BE2C (cell line): ENCODE data around the gene GPM6B.
"Not testable (repeated sequence)": the region's sequence is repeated elsewhere in the genome, so short reads cannot be mapped to it uniquely, and the experiment has no call there.

Experiments
- DNase-seq: peaks from one replicate; pipeline ENCODE4 v3.0.0-alpha.2; 2020
- H3K27me3 ChIP-seq: fragments of 250-450 bp; sonication (Bioruptor Pico); 2 replicates; pipeline ENCODE4 v1.5.1; 2020; ENCODE audit warnings: mild to moderate bottlenecking
- H3K36me3 ChIP-seq: fragments of 250-450 bp; sonication (Bioruptor Pico); 2 replicates; pipeline ENCODE4 v1.5.1; 2020; ENCODE audit warnings: mild to moderate bottlenecking
- H3K4me1 ChIP-seq: fragments of 250-450 bp; sonication (Bioruptor Pico); 2 replicates; pipeline ENCODE4 v1.5.1; 2020
- H3K4me3 ChIP-seq: 2 replicates; pipeline ENCODE4 v1.5.1; 2011; ENCODE audit warnings: low read depth, low read length
- H3K9me3 ChIP-seq: fragments of 250-450 bp; sonication (Bioruptor Pico); 2 replicates; pipeline ENCODE4 v1.5.1; 2020
- TF ChIP-seq, protein P1 (sequence below): IDR thresholded peaks from 2 replicates; pipeline ENCODE4 v1.5.1; 2012; ENCODE audit warnings: mild to moderate bottlenecking, low read depth, low read length

GPM6B gene

DNA sequence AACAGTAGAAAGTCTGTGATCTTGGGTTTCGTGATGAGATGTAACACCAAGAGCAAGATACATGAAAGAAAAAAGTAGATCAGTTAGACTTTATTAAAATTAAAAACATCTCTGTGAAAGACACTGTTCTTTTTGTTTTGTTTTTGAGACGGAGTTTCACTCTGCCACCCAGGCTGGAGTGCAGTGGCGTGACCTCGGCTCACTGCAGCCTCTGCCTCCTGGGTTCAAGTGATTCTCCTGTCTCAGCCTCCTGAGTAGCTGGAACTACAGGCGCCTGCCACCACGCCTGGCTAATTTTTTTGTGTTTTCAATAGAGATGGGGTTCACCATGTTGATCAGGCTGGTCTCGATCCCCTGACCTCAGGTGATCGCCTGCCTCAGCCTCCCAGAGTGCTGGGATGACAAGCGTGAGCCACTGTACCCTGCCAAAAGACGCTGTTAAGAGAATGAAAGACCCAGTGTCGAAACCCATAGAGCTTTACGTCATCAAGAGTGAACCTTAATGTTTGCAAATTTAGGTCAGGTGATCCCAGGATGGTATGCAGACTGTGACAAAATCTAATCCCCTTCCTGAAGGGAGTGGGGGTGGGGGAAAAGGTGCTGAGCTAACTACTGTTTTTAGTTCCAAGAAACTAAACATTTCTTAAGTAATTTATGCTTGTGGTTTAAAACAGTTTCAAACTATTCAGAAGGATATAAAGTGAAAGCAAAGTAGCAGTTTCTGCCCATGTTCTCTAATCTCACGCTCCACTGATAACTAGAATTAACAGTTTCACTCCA lies 74.3 kb downstream of the GPM6B start:
- no peaks in the 10 kb centered on the region for H3K4me1 ChIP-seq
- no peaks in the 10 kb centered on the region for H3K27me3 ChIP-seq
- TF ChIP-seq, protein P1, sequence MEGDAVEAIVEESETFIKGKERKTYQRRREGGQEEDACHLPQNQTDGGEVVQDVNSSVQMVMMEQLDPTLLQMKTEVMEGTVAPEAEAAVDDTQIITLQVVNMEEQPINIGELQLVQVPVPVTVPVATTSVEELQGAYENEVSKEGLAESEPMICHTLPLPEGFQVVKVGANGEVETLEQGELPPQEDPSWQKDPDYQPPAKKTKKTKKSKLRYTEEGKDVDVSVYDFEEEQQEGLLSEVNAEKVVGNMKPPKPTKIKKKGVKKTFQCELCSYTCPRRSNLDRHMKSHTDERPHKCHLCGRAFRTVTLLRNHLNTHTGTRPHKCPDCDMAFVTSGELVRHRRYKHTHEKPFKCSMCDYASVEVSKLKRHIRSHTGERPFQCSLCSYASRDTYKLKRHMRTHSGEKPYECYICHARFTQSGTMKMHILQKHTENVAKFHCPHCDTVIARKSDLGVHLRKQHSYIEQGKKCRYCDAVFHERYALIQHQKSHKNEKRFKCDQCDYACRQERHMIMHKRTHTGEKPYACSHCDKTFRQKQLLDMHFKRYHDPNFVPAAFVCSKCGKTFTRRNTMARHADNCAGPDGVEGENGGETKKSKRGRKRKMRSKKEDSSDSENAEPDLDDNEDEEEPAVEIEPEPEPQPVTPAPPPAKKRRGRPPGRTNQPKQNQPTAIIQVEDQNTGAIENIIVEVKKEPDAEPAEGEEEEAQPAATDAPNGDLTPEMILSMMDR = no peak
- DNase-seq = no peak
- no peaks in the 10 kb centered on the region for H3K36me3 ChIP-seq
- H3K9me3 ChIP-seq = no peaks in the 10 kb centered on the region
- H3K4me3 ChIP-seq = no peak overlapping the region

DNA sequence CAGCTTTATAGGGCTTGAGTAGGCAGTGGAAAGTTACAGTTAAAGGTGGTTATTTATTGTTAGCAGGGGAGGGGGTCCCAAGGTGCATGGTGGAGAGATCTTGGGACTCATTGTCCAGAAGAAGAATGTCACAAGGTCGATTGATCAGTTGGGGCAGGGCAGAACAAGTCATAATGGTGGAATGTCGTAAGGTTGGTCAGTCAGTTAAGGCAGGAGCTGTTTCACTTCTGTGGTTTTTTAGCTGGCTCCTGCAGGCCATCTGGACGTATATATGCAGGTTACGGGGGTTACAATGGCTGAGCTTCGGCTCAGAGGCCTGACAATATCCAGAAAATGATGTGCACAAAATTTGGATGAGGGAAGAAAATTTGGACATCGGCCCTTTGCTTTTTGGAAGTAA lies 75.2 kb downstream of the GPM6B start:
- TF ChIP-seq, protein P1 = no peak
- H3K4me3 ChIP-seq = no peak overlapping the region
- no peaks in the 10 kb centered on the region for H3K36me3 ChIP-seq
- no peaks in the 10 kb centered on the region for H3K9me3 ChIP-seq
- no peaks in the 10 kb centered on the region for H3K4me1 ChIP-seq
- no peaks in the 10 kb centered on the region for H3K27me3 ChIP-seq
- no peak for DNase-seq

DNA sequence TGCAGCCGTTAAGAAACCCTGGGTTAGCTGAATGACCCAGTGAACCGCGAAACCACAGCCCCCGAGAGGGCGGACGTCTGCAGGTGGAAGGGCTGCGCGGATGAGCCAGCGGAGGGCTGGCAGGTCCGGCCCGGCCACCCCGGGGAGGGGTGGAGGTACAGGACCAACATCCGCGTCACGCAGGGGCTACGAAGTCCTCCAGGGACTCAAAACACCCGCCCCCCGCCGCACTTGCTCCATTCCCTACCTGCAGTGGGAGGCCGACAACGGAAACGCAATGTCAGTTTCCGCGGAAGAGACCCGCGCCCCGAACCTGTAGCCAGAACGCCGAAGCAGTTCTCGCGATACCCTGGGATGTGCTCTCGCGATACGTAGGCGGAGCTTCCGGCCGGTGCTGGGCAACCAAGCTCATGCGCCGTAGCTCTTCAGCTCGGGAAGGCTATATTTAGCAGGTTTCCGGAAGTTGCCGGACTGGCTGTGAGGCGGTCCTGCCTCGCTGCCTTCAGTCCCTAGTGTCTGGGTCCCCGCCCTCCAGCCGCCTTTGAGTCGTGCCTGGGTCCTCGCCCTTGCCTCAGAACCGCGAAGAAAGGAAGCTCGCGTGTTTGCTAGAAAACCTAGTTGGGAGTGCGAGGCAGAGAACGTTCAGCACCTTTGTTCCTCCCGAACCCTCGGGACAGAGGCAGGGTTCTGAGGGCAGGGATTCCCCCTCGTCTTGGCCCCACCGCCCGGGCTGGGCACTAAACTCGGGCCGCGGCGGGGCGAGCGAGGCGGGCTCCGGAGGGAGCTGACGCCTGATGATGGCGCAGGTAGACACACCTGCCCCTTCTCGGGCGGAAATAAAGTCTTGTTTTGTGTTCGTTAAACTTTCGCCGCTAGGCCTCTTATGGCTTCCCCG lies 82.4 kb downstream of the GPM6B start, which contains the start of the genes OFD1 and TRAPPC2:
TSS of gene OFD1 (plus strand) at position 471 of the 895 bp plus-strand sequence. CDS start at position 795, 324 bp downstream.
TSS of gene TRAPPC2 (minus strand) at position 343 of the 895 bp plus-strand sequence. CDS start 14,657 bp downstream, outside the sequence.
- Histone ChIP-seq H3K4me3 (peak within 1 kb of the TSS; percentile 91), H3K4me1 (no peaks in the 10 kb centered on the region), H3K27me3 (no peaks in the 10 kb centered on the region), H3K9me3 (no peaks in the 10 kb centered on the region), H3K36me3 (no peaks in the 10 kb centered on the region)
- TF ChIP-seq, protein P1 = no peak
- DNase-seq = peak; percentile 89

DNA sequence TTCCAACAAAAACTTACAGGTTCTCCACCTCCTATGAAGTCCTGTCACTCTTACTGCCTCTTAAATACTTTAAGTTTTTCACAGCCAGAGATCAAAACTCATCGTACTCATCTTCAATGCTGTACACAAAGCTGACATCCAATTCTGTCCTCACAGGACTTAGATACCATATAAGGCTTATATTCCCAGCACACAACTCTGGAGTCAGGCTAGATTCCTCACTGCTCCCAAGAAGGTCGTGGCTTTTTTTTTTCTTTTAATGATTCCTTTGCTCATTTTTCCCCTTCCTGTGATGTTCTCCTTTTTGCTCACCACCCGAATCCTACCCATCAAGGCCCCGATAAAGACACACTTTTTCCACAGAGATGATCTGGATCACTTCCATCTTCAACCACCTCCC lies 83.4 kb downstream of the GPM6B start:
- DNase-seq = no peak
- TF ChIP-seq, protein P1 = no peak
- Histone ChIP-seq H3K9me3 (no peaks in the 10 kb centered on the region), H3K36me3 (no peaks in the 10 kb centered on the region), H3K4me3 (peak overlapping the region; percentile 91), H3K4me1 (no peaks in the 10 kb centered on the region), H3K27me3 (no peaks in the 10 kb centered on the region)

DNA sequence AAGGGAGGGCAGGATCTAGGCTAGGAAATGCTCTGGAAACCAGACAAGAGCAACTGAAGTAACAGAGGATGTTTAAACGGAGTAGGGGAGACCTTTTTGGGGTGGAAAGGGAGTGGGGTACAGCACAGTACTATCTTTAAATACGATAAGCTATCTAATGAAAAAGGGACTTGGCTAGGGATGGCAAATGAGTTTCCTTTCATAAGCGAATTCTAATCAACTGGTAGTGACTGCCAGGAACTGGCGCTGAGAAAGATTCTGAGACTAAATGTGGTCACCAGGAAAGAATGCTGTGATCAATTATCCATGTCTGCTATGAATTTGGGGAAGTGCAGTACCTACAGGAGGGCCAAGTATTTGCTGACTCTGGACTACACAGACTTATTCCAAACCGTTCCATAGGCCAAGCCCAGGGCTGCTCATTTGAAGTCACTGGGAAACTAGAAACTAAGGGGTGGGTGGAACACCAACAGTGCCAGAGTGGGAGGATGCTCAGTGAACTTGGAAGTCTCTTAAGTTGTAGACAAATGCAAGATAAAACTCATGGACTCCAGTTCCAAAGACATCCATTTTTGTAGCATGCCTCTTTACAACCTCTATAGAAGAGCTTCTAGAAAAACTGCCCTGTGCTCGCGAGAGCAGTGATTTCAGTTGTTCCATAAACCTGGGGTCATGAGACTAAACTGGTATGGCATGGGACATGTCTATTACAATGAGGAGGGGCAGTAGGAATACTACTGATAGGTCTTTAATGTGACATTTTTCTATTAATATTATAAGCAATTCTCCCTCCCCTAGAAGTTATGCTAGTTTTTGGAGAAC lies 84.4 kb downstream of the GPM6B start:
- TF ChIP-seq, protein P1 = no peak
- Histone ChIP-seq H3K9me3 (no peaks in the 10 kb centered on the region), H3K36me3 (no peaks in the 10 kb centered on the region), H3K4me3 (no peak overlapping the region), H3K4me1 (no peaks in the 10 kb centered on the region), H3K27me3 (no peaks in the 10 kb centered on the region)
- DNase-seq = no peak

DNA sequence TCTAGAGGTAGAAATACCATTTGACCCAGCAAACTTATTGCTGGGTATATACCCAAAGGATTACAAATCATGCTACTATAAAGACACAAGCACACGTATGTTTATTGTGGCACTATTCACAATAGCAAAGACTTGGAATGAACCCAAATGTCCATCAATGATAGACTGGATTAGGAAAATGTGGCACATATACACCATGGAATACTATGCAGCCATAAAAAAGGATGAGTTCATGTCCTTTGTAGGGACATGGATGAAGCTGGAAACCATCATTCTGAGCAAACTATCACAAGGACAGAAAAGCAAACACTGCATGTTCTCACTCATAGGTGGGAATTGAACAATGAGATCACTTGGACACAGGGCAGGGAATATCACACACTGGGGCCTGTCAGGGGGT lies 86.4 kb downstream of the GPM6B start:
- DNase-seq, H3K9me3 ChIP-seq, H3K4me3 ChIP-seq, H3K4me1 ChIP-seq, H3K36me3 ChIP-seq, H3K27me3 ChIP-seq: not testable (repeated sequence)

DNA sequence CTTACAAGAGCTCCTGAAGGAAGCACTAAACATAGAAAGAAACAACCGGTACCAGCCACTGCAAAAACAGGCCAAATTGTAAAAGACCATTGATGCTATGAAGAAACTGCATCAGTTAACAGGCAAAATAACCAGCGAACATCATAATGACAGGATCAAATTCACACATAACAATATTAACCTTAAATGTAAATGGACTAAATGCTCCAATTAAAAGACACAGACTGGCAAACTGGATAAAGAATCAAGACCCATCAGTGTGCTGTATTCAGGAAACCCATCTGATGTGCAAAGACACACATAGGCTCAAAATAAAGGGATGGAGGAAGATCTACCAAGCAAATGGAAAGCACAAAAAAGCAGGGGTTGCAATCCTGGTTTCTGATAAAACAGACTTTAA lies 90.3 kb downstream of the GPM6B start:
- not testable (repeated sequence) for H3K4me1 ChIP-seq, H3K36me3 ChIP-seq, DNase-seq, H3K4me3 ChIP-seq, H3K9me3 ChIP-seq, H3K27me3 ChIP-seq

DNA sequence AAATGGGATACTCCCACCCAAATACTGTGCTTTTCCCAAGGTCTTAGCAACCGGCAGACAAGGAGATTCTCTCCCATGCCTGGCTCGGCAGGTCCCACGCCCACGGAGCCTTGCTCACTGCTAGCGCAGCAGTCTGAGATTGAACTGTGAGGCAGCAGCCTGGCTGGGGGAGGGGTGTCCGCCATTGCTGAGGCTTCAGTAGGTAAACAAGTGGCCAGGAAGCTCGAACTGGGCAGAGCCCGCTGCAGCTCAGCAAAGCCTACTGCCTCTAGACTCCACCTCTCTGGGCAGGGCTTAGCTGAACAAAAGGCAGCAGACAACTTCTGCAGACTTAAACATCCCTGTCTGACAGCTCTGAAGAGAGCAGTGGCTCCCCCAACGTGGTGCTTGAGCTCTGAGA lies 92.0 kb downstream of the GPM6B start:
- H3K4me3 ChIP-seq, H3K36me3 ChIP-seq, H3K9me3 ChIP-seq, H3K27me3 ChIP-seq, H3K4me1 ChIP-seq, DNase-seq: not testable (repeated sequence)
